Measurements from ENCODE around the gene BCAS1.

DNA sequence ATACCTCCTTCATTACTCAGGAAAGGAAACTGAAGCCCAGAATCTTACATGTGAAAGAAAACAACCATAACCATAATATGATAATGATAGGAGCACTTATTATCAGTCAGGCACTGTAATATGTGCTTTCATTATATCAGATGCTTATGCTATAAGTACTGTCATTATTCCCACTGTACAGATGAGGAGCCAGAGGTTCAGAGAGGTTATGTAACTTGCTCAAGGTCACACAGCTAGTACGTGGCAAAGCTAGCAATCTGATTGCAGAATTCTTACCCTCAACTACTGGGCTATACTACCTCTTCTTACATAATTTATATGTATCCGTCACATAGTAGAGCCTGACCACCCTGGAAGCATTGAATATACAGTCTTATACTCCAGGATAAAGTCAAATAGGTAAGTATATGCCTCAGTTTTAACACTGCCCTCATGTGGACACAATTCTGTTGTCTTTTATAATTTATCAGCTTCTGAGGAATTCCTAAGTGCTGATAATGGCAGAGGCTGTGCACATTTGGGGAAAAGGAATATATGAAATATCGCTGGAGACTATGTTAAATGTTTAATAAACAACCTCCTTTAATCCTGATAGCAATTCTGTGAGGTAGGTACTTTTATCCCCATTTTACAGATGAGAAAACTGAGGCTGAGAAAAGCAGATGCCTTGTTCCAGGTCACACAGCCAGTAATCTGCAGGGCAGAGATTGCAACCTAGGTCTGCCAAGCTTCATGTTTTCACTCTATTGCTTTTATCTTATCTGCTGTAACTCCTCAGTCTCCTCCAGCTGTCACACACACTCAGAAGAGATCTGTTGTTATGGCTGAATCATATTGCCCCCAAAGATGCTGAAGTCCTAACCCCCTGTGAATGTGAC lies 13.4 kb downstream of the BCAS1 start:
- TF ChIP-seq, protein P1, sequence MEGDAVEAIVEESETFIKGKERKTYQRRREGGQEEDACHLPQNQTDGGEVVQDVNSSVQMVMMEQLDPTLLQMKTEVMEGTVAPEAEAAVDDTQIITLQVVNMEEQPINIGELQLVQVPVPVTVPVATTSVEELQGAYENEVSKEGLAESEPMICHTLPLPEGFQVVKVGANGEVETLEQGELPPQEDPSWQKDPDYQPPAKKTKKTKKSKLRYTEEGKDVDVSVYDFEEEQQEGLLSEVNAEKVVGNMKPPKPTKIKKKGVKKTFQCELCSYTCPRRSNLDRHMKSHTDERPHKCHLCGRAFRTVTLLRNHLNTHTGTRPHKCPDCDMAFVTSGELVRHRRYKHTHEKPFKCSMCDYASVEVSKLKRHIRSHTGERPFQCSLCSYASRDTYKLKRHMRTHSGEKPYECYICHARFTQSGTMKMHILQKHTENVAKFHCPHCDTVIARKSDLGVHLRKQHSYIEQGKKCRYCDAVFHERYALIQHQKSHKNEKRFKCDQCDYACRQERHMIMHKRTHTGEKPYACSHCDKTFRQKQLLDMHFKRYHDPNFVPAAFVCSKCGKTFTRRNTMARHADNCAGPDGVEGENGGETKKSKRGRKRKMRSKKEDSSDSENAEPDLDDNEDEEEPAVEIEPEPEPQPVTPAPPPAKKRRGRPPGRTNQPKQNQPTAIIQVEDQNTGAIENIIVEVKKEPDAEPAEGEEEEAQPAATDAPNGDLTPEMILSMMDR (conservative IDR thresholded peaks at IDR 0.05) = peak; percentile 50
- TF ChIP-seq ZFX (IDR thresholded peaks at IDR 0.05) = no peak

Measured in C4-2B (cell line).